Ishikawa (cell line): ENCODE measurements around the gene TMC5.

Experiments
- CEBPB ChIP-seq: IDR thresholded peaks from 2 replicates; pipeline ENCODE4 v1.6.1; 2012
- CREB1 ChIP-seq: IDR thresholded peaks from 2 replicates; pipeline ENCODE4 v1.6.1; 2012; ENCODE audit warnings: low read depth
- EP300 ChIP-seq: IDR thresholded peaks from 2 replicates; pipeline ENCODE4 v1.6.1; 2012; ENCODE audit warnings: borderline replicate concordance
- FOXM1 ChIP-seq: IDR thresholded peaks from 2 replicates; pipeline ENCODE4 v1.6.1; 2012; ENCODE audit warnings: low read depth, borderline replicate concordance
- TAF1 ChIP-seq: IDR thresholded peaks from 2 replicates; pipeline ENCODE4 v1.6.1; 2012; ENCODE audit warnings: low read depth, mild to moderate bottlenecking
- YY1 ChIP-seq: IDR thresholded peaks from 2 replicates; pipeline ENCODE4 v1.6.1; 2012; ENCODE audit warnings: low read depth
- TF ChIP-seq, protein P1 (sequence below): IDR thresholded peaks from 2 replicates; pipeline ENCODE4 v1.6.1; 2012; ENCODE audit warnings: low read depth, mild to moderate bottlenecking

DNA sequence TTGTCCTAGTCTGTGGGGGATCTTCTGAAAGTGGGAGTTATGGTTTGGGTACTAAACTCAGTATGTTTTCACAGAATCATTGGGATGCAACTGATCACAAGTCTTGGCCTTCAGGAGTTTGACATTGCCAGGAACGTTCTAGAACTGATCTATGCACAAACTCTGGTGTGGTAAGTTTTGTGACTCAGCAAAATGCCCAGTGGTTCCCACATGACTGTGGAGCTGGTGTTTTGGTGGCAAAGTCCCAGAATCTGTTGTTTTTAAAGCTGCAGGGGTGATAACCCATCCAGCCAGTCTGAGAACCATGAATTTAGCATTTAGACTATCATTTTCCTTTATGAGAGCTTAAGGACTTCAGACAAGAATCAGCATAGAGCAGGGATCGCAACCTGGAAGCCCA is 63.6 kb downstream of the TMC5 start:
- TF ChIP-seq EP300 (no peak), CREB1 (no peak), YY1 (no peak), FOXM1 (no peak), CEBPB (no peak), TAF1 (no peak)
- TF ChIP-seq, protein P1, sequence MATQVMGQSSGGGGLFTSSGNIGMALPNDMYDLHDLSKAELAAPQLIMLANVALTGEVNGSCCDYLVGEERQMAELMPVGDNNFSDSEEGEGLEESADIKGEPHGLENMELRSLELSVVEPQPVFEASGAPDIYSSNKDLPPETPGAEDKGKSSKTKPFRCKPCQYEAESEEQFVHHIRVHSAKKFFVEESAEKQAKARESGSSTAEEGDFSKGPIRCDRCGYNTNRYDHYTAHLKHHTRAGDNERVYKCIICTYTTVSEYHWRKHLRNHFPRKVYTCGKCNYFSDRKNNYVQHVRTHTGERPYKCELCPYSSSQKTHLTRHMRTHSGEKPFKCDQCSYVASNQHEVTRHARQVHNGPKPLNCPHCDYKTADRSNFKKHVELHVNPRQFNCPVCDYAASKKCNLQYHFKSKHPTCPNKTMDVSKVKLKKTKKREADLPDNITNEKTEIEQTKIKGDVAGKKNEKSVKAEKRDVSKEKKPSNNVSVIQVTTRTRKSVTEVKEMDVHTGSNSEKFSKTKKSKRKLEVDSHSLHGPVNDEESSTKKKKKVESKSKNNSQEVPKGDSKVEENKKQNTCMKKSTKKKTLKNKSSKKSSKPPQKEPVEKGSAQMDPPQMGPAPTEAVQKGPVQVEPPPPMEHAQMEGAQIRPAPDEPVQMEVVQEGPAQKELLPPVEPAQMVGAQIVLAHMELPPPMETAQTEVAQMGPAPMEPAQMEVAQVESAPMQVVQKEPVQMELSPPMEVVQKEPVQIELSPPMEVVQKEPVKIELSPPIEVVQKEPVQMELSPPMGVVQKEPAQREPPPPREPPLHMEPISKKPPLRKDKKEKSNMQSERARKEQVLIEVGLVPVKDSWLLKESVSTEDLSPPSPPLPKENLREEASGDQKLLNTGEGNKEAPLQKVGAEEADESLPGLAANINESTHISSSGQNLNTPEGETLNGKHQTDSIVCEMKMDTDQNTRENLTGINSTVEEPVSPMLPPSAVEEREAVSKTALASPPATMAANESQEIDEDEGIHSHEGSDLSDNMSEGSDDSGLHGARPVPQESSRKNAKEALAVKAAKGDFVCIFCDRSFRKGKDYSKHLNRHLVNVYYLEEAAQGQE: no peak
